Activated T-cell treated with anti-CD3 and anti-CD28 coated beads for 4 hours (primary cell): ENCODE measurements around the gene GJA3.

ENCODE experiments used
- DNase-seq: peaks from one replicate; pipeline ENCODE4 v3.0.0-alpha.2; 2020

GJA3 gene

GRCh38 chr13:20149762-20150161 is 11.1 kb downstream of the GJA3 start:
- no peak for DNase-seq

DNA sequence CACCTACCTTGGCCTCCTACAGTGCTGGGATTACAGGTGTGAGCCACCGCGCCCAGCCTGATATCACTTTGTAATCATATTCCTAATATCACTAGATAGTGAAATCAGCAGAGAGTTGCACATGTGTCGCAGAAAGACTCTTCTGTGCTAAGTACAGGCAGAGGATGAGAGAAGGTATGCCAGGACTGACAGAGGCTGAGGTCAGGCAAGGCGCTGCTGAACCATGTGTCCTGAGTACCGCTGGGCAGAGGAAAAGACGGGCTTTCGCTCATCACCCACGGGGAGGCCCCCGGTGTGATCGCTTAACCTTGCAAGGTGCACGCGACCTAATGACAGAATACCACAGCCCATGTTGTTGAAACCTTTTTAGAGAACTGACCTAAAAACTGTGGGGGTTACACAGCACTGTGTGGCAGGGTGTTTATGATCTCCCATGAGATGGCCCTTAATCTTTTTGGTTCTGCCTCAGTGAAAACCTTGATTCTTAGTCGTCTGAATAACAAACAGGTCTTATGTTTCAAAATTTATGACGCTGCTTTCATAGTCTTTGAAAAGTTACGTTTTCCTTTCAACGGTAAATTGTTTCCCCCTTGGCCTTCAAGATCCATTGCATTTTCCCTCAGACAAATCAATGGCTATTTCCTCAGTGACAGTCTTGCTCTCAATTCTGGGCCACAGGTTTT is 12.2 kb downstream of the GJA3 start:
- no peak for DNase-seq

- no peak for DNase-seq
Measured at GRCh38 chr13:20146381-20146780, 14.5 kb downstream of the GJA3 start.

DNA sequence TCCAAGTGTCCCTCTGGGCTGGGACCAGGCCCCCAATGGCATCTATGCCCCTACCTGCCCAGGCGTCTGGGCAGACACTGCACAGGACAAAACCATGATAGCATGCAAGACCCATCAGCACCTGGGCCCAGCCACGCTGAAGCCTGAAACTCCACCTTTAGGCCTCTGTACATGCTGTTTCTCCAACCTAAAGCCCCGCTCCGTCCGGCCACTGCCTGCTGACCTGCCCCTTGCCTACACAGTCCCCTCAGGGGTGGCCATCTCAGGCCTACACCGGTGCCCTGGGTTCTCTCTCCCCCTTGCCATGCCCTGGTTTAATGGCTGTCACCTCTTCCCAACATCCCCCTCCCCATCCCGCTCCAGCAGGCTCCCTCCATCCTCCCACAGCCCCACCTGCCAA is 15.3 kb downstream of the GJA3 start:
- DNase-seq = no peak

DNA sequence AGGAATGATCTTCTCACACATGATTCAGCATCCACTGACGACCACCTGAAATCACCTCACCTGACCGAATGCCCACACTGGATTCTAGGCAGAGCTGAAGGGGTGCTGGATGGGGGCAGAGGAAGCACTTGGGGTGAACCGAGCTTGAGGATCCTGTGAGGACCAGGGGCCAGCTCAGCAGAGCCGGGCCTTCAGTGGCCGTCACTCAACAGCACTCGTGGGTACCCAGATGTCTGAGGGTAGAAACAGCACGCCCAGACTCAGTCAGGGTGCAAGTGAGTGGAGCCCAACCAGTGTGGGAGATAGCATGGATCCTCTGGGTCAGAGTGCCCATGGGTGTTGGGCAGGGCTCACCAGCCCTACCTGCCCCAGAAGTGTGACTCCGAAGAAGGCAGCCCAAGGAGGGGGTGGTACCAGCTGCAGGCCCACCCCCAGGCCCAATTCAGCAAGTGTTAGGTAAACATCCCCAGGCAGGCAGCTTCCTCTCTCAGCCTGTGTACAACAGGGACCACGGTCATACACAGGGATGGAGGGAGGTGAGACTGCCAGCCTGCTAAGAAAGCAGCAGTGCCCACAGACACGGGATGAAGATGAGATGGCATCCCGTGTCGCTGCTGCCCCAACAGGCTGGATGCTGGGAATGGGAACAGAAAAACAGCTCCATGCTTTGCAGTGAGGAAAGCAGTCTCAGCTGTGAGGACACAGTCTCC is 16.6 kb downstream of the GJA3 start:
- no peak for DNase-seq

- no peak for DNase-seq
Measured at GRCh38 chr13:20142927-20143480, 17.8 kb downstream of the GJA3 start.

- no peak for DNase-seq
Measured at GRCh38 chr13:20142023-20142926, 18.6 kb downstream of the GJA3 start.

GRCh38 chr13:20141238-20142022 is 19.4 kb downstream of the GJA3 start:
- DNase-seq = no peak

DNA sequence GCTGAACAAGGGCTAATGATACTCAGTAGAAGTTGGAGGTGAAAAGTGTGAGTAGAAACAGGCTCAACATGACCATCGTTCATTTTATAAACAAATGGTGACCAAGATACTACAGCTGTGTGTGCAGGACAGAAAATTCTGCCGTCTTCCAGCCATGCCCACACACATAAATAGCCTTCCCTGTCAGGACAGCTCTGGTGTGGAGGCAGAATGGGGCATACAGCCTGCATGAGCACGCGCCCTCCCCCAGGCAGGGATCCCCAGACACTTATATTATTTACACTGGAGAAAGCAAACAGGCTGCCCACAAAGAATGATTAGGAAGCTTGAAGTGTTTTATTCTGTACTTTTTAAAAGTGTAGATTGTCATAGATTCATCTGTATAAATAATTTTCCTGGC is 20.4 kb downstream of the GJA3 start:
- no peak for DNase-seq

- DNase-seq = no peak
Measured at GRCh38 chr13:20137875-20138274, 23.0 kb downstream of the GJA3 start.

DNA sequence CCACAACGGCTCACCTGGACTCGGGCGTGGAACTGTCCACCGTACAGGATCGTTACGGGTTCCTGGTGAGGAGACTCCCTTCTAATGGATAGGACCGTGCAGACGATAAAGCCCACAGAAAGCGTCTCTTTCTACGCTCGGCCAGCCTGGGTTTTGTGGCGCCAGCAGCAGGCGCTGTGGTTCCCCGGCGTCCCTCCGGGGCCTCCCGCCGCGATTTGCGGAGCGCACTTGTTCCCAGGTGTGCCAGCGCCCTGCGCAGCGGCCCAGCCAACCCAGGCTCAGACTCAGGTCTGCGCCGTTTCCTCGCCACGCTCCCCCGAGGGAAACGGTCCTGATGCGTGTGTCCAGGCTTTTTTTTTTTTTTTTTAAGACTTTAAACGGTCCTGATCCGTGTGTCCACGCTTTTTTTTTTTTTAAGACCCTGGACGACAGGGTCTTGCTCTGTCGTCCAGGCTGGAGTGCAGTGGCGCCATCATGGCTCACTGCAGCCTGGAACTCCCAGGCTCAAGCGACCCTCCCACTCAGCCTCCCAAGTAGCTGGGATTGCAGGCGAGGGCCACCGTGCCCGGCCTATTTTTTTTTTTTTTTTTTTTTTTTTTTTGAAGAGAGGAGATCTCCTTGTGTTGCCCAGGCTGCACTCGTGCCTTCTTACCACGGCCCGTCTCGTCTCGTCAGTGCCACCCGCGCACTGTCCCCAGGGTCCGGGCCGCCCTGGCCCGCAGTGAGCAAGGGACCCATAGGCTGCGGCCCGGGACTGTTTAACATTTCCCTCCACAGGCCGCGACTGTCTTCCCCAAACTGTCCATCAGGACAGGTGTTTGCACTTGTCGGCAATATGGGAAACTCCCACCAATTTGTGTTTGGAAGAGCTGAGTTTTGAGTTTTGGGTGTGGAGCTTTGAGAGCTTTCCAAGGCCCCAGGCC is 23.8 kb downstream of the GJA3 start:
- peak; percentile 16 for DNase-seq

- no peak for DNase-seq
Measured at GRCh38 chr13:20134732-20135131, 26.1 kb downstream of the GJA3 start.

- DNase-seq = no peak
Measured at GRCh38 chr13:20132052-20132634, 28.7 kb downstream of the GJA3 start.

DNA sequence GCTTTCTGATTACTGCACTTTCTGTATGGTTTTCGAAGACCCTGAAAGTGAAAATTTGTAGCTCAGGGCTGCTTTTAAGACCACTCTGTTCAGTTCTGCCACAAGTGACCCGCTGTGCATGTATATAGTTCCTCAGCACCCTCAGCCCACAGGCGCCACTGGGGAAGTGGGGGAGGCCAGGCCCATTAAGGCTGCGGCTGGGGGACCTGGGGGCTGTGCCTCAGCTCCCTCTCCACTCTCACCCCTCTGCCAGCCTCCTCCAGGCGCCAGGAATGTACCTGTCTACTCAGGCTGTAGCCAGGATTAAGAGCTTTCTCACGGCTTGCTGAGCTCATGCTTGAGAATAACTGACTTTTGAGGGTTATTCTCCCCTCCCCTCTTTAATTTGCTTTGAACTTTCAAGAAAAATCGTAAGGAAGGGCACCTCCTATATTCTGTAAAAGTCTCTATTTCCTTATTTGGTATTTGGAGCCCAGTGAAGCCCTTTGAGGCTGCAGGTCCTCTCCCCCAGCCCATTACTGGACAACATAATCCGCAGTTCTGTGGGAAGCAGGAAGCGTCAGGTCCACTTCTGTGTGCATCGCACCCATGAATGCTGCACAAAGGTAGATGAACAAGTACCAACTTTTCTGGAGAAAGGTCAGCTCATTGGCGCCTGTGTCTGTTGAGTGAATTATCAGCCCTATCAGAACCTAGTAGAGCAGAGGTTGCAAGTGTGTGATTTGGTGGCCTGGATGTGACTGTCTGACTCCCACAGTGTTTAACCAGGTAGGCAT is 29.6 kb downstream of the GJA3 start:
- DNase-seq = no peak

GRCh38 chr13:20130652-20131051 is 30.2 kb downstream of the GJA3 start:
- no peak for DNase-seq

DNA sequence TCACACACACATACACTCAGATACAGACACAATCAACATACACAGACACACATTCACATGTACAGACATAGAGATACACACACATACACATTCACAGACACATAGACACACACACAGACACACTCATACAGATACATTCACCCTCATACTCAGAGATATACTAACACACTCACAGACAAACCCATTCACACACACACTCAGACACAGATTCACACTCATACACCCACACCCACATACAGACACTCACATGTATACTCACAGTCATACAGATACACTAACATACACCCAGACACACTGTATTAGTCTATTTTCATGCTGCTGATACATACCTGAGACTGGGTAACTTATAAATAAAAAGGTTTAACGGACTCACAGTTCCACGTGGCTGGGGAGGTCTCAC is 30.8 kb downstream of the GJA3 start:
- no peak for DNase-seq

DNA sequence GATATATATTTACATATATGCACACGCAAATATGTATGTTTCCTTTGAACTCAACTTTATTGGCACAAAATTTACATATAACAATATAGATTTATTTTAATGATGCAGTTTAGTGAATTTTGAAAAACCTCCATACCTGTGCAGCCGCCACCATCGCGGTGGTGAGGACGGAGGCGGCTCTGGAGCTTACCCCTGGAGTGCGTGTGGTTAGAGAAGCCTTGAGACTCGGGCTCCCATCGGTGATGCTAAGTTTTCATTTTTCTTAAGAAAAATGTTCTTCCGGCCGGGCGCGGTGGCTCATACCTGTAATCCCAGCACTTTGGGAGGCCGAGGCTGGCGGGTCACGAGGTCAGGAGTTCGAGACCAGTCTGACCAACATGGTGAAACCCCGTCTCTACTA is 31.8 kb downstream of the GJA3 start:
- DNase-seq = no peak

DNA sequence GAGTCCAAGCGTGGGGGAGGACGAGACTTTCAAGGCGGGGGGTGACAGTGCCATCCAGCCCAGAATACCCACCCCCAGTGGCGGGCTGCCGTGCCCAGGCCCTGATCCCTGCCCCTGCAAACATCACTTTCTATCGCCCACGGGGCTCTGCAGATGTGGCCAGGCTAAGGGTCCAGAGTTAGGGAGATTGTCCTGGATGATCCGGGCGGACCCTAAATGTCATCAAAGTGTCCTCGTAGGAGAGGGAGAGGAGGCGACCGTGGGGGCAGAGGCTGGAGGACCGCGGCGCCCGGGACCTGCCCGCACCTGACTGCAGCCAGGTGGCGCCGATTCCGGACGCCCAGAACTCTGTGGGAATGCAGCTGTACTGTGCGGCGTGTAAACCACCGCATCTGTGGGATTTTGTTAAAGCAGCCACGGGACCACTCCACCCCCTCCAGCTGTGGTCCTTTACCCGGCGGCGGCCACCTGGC is 32.4 kb downstream of the GJA3 start:
- DNase-seq = no peak

DNA sequence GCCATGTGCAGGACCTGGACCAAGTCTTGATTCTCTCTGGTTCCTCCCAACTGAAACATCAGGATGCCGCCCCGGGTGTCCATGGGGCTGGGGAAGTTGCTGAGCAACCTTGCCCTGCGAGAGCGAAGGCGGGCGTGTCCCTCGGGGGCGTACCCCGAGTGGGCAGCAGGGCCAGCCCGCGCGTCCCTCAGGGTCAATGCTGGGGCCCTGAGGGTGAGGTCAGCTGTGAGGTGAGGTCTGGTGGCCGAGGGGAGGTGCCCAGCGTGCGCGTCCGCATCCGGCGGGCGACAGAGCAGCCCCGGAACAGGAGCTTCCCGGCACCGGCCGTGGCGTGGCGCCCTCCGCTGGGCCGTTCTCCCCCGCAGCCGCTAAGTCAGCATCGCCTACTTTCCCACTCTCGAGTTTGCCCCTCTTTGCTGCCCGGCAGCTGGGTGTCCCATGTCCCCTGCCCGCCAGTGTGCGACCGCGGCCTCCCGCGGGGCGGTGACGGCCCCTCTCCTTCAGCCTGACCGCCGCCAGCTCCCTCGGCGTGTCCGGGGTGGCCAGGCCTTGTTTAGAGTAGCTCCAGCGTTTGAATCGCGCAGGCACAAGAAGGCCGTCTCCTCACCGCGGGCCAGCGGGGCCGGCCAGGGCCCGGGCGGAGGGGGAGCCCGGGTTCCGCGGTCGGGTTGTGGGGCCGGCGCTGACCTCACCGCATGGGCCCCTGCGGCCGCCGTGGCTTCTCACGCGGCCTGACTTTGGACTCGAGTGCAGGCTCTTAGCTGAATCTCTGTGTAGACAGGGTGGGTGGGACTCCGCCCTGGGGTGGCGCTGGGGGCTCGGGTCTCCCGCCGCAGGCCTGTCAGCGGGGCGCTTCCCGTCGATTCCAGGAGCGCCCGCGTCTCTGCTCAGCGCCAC is 33.0 kb downstream of the GJA3 start:
- DNase-seq = peak; percentile 5
